Activated B cell treated with CpG ODN at 0.5 μM for 24 hours (primary cell): ENCODE results near the gene APP. TPM values are rescaled to one million over a fixed set of nuclear protein-coding genes. Genes with fewer than 3 reads are reported as not detected.

Experiments
- ATAC-seq: fragments of 200-7000 bp; cut with Tn5 transposase; one replicate; pipeline ENCODE4 v1.10.0; 2021; ENCODE audit warnings: low read depth, mild to moderate bottlenecking, moderate library complexity
- CTCF ChIA-PET: fragments of 350-600 bp; sonication (Branson Sonifier 250); formaldehyde crosslinking; loops from one replicate; lab custom pipeline; 2021; ENCODE audit warnings: antibody characterized with exemption; lab: Charles Lee
- POLR2A ChIA-PET: fragments of 350-600 bp; sonication (Branson Sonifier 250); formaldehyde crosslinking; loops from one replicate; lab custom pipeline; 2021; ENCODE audit warnings: antibody characterized with exemption; lab: Charles Lee
- DNase-seq: peaks from one replicate; pipeline ENCODE4 v3.0.0; 2022
- H3K27ac Mint-ChIP-seq: one replicate; pipeline ENCODE4 v1.8.0; 2020; ENCODE audit warnings: mixed read lengths
- H3K27me3 Mint-ChIP-seq: one replicate; pipeline ENCODE4 v1.8.0; 2021; ENCODE audit warnings: mixed read lengths
- H3K36me3 Mint-ChIP-seq: one replicate; pipeline ENCODE4 v1.8.0; 2021; ENCODE audit warnings: low read depth, mixed read lengths
- H3K4me1 Mint-ChIP-seq: one replicate; pipeline ENCODE4 v1.8.0; 2021; ENCODE audit warnings: mixed read lengths
- H3K4me3 Mint-ChIP-seq: one replicate; pipeline ENCODE4 v1.8.0; 2020; ENCODE audit warnings: mild to moderate bottlenecking, mixed read lengths
- H3K9me3 Mint-ChIP-seq: one replicate; pipeline ENCODE4 v1.8.0; 2020; ENCODE audit warnings: mixed read lengths
- intact Hi-C: fragments of 100-400 bp; cut with micrococcal nuclease; formaldehyde crosslinking; loops from one replicate; pipeline ENCODE4 v1.15.1; 2024
- total RNA-seq: library from RNA; stranded (reverse); gene quantifications from 2 replicates; pipeline ENCODE4 v1.2.3, GENCODE V29; 2022
- TF ChIP-seq, protein P1 (sequence below): fragments of 200-600 bp; IDR thresholded peaks from one replicate; pipeline ENCODE4 v1.8.0; 2022; ENCODE audit warnings: antibody characterized with exemption, mild to moderate bottlenecking

APP gene
- total RNA-seq, 1 donor from 2014 or later = 32.1 TPM

GRCh38 chr21:25964015-25964414 lies 206.6 kb downstream of the APP start:
- Mint-ChIP-seq H3K27me3 (no peaks in the 10 kb centered on the region), H3K9me3 (no peaks in the 10 kb centered on the region), H3K4me1 (peaks cover 56% of the 10 kb centered on the region), H3K36me3 (no peaks in the 10 kb centered on the region), H3K27ac (no peak overlapping the region), H3K4me3 (no peak overlapping the region)
- ChIA-PET POLR2A (no interaction called here), CTCF (no interaction called here)
- TF ChIP-seq, protein P1, sequence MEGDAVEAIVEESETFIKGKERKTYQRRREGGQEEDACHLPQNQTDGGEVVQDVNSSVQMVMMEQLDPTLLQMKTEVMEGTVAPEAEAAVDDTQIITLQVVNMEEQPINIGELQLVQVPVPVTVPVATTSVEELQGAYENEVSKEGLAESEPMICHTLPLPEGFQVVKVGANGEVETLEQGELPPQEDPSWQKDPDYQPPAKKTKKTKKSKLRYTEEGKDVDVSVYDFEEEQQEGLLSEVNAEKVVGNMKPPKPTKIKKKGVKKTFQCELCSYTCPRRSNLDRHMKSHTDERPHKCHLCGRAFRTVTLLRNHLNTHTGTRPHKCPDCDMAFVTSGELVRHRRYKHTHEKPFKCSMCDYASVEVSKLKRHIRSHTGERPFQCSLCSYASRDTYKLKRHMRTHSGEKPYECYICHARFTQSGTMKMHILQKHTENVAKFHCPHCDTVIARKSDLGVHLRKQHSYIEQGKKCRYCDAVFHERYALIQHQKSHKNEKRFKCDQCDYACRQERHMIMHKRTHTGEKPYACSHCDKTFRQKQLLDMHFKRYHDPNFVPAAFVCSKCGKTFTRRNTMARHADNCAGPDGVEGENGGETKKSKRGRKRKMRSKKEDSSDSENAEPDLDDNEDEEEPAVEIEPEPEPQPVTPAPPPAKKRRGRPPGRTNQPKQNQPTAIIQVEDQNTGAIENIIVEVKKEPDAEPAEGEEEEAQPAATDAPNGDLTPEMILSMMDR = no peak
- DNase-seq (no peak), ATAC-seq (no peak)
- intact Hi-C loops = no loop called here

DNA sequence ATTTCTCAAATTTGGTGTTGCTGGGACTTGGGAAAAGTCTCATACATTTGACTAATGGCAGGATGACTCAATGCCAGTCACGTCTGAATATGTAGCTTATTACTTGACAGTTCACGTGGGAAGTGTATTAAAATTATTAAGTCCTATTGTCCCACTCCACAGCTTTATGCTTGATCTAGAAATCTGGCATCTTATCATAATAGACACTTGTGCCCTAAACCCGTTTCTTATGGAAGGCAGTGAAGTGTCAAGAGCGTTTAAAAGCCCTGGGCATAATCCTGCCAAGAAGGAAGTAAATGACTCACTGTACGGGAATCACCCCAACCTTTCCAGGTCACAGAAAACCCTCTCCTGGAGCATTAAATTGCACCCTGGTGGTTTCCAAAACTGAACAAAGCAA lies 207.4 kb downstream of the APP start:
- H3K27me3 Mint-ChIP-seq = no peaks in the 10 kb centered on the region
- DNase-seq = no peak
- intact Hi-C loops = loop anchor here (1.0 kb wide), 1 partner anchor 207 kb away; the partner anchor contains the start of gene APP
- no peak for ATAC-seq
- TF ChIP-seq, protein P1 = no peak
- peaks cover 50% of the 10 kb centered on the region for H3K4me1 Mint-ChIP-seq
- POLR2A ChIA-PET = no interaction called here
- no peak overlapping the region for H3K27ac Mint-ChIP-seq
- H3K4me3 Mint-ChIP-seq = no peak overlapping the region
- CTCF ChIA-PET = no interaction called here
- peaks cover 4% of the 10 kb centered on the region for H3K36me3 Mint-ChIP-seq
- no peaks in the 10 kb centered on the region for H3K9me3 Mint-ChIP-seq

GRCh38 chr21:25961042-25961441 lies 209.5 kb downstream of the APP start:
- intact Hi-C loops = no loop called here
- ChIA-PET POLR2A (interaction anchor here (1.2 kb wide), 1 partner anchor 208 kb away, joined by 3 read pairs; no protein-coding TSS in a partner anchor), CTCF (no interaction called here)
- H3K27me3 Mint-ChIP-seq = no peaks in the 10 kb centered on the region
- peaks cover 33% of the 10 kb centered on the region for H3K4me1 Mint-ChIP-seq
- H3K9me3 Mint-ChIP-seq = no peaks in the 10 kb centered on the region
- H3K36me3 Mint-ChIP-seq = peaks cover 5% of the 10 kb centered on the region
- TF ChIP-seq, protein P1 = no peak
- H3K27ac Mint-ChIP-seq = peak overlapping the region; percentile 73
- no peak overlapping the region for H3K4me3 Mint-ChIP-seq
- peak; percentile 21 for ATAC-seq
- DNase-seq = no peak

GRCh38 chr21:25960402-25960801 lies 210.2 kb downstream of the APP start:
- no peak for DNase-seq
- no peaks in the 10 kb centered on the region for H3K27me3 Mint-ChIP-seq
- no peak for ATAC-seq
- H3K4me3 Mint-ChIP-seq = no peak overlapping the region
- peaks cover 28% of the 10 kb centered on the region for H3K4me1 Mint-ChIP-seq
- H3K9me3 Mint-ChIP-seq = no peaks in the 10 kb centered on the region
- intact Hi-C loops = no loop called here
- ChIA-PET CTCF (no interaction called here), POLR2A (interaction anchor here (1.2 kb wide), 1 partner anchor 209 kb away, joined by 3 read pairs; no protein-coding TSS in a partner anchor)
- H3K27ac Mint-ChIP-seq = no peak overlapping the region
- H3K36me3 Mint-ChIP-seq = peaks cover 10% of the 10 kb centered on the region
- TF ChIP-seq, protein P1 = no peak

- ChIA-PET CTCF (no interaction called here), POLR2A (no interaction called here)
- no peaks in the 10 kb centered on the region for H3K27me3 Mint-ChIP-seq
- H3K36me3 Mint-ChIP-seq = peaks cover 13% of the 10 kb centered on the region
- DNase-seq (no peak), ATAC-seq (no peak)
- H3K27ac Mint-ChIP-seq = no peak overlapping the region
- TF ChIP-seq, protein P1 = no peak
- no peaks in the 10 kb centered on the region for H3K9me3 Mint-ChIP-seq
- H3K4me3 Mint-ChIP-seq = no peak overlapping the region
- peaks cover 24% of the 10 kb centered on the region for H3K4me1 Mint-ChIP-seq
- intact Hi-C loops = no loop called here
Measured at GRCh38 chr21:25959799-25960198, 210.8 kb downstream of the APP start.
